IgD-negative memory B cell (primary cell): ENCODE results near the gene DDIAS. TPM values are rescaled to one million over a fixed set of nuclear protein-coding genes. Genes with fewer than 3 reads are reported as not detected.
"Not testable (repeated sequence)": the region's sequence is repeated elsewhere in the genome, so short reads cannot be mapped to it uniquely, and the experiment has no call there.

ENCODE experiments used
- H3K27ac Mint-ChIP-seq, 3 donors: one replicate each; pipeline ENCODE4 v1.8.0; 2020 to 2022; ENCODE audit warnings: mild to moderate bottlenecking in 3 of 3, mixed read lengths in 3 of 3, moderate library complexity in 1 of 3
- H3K27me3 Mint-ChIP-seq: one replicate; pipeline ENCODE4 v1.8.0; 2021; ENCODE audit warnings: mixed read lengths
- H3K36me3 Mint-ChIP-seq: one replicate; pipeline ENCODE4 v1.8.0; 2020; ENCODE audit warnings: mild to moderate bottlenecking, mixed read lengths
- H3K4me1 Mint-ChIP-seq, 3 donors: one replicate each; pipeline ENCODE4 v1.8.0; 2020 to 2022; ENCODE audit warnings: mixed read lengths in 3 of 3, mild to moderate bottlenecking in 1 of 3
- H3K4me3 Mint-ChIP-seq, 4 donors: one replicate each; pipeline ENCODE4 v1.8.0; 2020 to 2022; ENCODE audit warnings: mild to moderate bottlenecking in 4 of 4, mixed read lengths in 4 of 4, moderate library complexity in 3 of 4
- H3K9me3 Mint-ChIP-seq, 3 donors: one replicate each; pipeline ENCODE4 v1.8.0; 2020 to 2021; ENCODE audit warnings: mixed read lengths in 3 of 3, mild to moderate bottlenecking in 1 of 3
- polyA plus RNA-seq: library from polyadenylated mRNA; unstranded; fragments of 300-500 nt; fragmentation: Illumina TruSeq; gene quantifications from one replicate; pipeline ENCODE4 v1.2.3, GENCODE V29; 2021

DDIAS gene
- polyA plus RNA-seq, 1 donor from 2014 or later: 1.7 TPM

DNA sequence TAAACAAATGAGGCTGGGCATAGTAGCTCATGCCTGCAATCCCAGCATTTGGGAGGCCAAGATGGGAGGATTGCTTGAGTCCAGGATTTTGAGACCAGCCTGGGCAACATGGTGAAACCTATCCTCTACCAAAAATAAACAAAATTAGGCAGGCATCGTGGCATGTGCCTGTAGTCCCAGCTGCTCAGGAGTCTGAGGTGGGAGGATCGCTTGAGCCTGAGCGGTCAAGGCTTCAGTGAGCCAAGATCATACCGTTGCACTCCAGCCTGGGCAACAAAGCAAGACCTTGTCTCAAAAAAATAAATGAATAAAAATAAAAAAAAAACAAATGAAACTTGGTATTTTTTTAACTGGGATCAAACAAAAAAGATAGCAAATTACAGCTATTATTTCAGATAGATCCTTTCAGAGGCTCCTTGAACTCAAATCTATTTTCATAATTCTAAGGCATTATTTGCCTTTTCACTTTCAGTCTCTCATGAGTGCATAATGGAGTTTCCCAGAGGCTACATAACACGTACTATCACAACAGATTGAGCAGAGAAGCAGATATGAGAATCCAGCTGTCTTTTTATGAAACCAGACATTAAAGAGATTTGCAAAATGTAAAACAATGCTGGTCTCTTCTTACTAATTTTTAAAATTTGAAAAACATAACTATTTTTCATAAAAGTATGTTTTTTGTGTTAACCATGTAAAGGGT is 23.1 kb downstream of the DDIAS start:
- Mint-ChIP-seq H3K4me3 (no peak overlapping the region), H3K36me3 (peaks cover 3% of the 10 kb centered on the region), H3K27ac (no peak overlapping the region), H3K9me3 (peaks cover 0 to 2% (median 0%) of the 10 kb centered on the region in 3 donors), H3K27me3 (peaks cover 2% of the 10 kb centered on the region), H3K4me1 (peaks cover 50 to 54% (median 52%) of the 10 kb centered on the region in 3 donors)

- Mint-ChIP-seq H3K4me3 (peak overlapping the region in 2 of 4 donors; percentile 38 to 85), H3K27ac (peak overlapping the region in 1 of 3 donors; percentile 25), H3K9me3 (no peaks in the 10 kb centered on the region), H3K27me3 (no peaks in the 10 kb centered on the region), H3K36me3 (no peaks in the 10 kb centered on the region), H3K4me1 (peaks cover 39 to 53% (median 49%) of the 10 kb centered on the region in 3 donors)
These were observed 25.8 kb downstream of the DDIAS start for GRCh38 chr11:82927264-82927880.

DNA sequence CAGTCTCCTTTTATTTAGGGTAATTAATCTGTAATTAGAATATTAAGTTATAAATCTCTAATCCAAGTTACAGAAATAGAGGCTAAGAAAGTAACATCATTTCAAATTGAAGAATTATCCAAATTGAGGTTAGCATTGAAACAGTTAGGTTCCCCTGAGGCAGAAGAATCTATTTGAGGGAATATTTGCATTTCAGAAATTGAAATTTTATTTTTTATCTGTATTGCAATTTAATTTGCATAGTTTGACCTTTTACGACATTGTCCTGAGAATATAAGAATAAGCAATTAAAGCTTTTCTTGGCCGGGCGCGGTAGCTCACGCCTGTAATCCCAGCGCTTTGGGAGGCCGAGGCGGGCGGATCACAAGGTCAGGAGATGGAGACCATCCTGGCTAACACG is 27.6 kb downstream of the DDIAS start:
- Mint-ChIP-seq H3K36me3 (peaks cover 2% of the 10 kb centered on the region), H3K27ac (peak overlapping the region in 1 of 3 donors; percentile 69), H3K9me3 (no peaks in the 10 kb centered on the region), H3K4me3 (peak overlapping the region in 2 of 4 donors; percentile 83 to 88), H3K27me3 (no peaks in the 10 kb centered on the region), H3K4me1 (peaks cover 29 to 47% (median 37%) of the 10 kb centered on the region in 3 donors)

DNA sequence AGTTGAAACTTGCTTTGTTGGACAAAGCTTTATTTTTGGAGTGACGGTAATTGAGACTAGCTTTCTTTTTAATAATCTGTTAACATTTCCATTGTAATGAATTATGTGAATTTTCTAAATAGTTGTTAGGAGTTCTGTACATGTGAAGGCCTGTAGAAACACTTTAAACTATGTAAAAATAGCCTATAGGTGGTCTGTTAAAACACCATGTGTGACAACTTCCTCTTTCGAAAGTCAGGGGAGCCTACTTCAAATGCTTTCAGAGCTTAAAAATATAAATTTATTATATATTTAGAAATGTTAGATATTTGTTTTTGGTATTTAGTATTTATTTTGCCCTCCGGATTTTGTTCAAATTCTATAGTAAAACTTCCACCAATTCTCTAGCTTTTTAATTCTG is 28.7 kb downstream of the DDIAS start:
- peaks cover 2% of the 10 kb centered on the region for H3K36me3 Mint-ChIP-seq
- peak overlapping the region in 2 of 3 donors; percentile 69 to 79 for H3K27ac Mint-ChIP-seq
- H3K4me1 Mint-ChIP-seq: peaks cover 26 to 46% (median 32%) of the 10 kb centered on the region in 3 donors
- H3K4me3 Mint-ChIP-seq: peak overlapping the region in 3 of 4 donors; percentile 30 to 88 (median 83)
- no peaks in the 10 kb centered on the region for H3K27me3 Mint-ChIP-seq
- H3K9me3 Mint-ChIP-seq: no peaks in the 10 kb centered on the region

- Mint-ChIP-seq H3K27ac (no peak overlapping the region), H3K4me1 (peaks cover 26 to 46% (median 32%) of the 10 kb centered on the region in 3 donors), H3K27me3 (no peaks in the 10 kb centered on the region), H3K9me3 (no peaks in the 10 kb centered on the region), H3K36me3 (peaks cover 2% of the 10 kb centered on the region), H3K4me3 (peak overlapping the region in 2 of 4 donors; percentile 54 to 75)
These were observed 29.2 kb downstream of the DDIAS start for GRCh38 chr11:82930734-82931133.

DNA sequence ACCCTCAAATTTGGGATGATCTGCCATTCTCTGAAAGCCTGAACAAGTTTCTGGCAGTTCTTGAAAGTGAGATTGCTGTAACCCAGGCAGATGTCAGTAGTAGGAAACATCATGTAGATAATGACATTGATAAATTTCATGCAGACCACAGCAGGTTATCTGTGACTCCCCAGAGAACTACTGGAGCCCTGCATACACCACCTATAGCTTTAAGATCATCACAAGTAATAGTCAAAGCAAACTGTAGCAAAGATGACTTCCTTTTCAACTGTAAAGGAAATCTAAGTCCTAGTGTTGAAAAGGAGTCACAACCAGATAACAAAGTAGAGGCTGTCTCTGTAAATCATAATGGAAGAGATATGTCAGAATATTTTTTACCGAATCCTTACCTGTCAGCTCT is 31.0 kb downstream of the DDIAS start:
- Mint-ChIP-seq H3K9me3 (no peaks in the 10 kb centered on the region), H3K27me3 (no peaks in the 10 kb centered on the region), H3K36me3 (peaks cover 2% of the 10 kb centered on the region), H3K4me3 (no peak overlapping the region), H3K27ac (peak overlapping the region in 1 of 3 donors; percentile 39), H3K4me1 (peaks cover 20 to 39% (median 27%) of the 10 kb centered on the region in 3 donors)

GRCh38 chr11:82936261-82936660 is 34.7 kb downstream of the DDIAS start:
- Mint-ChIP-seq H3K4me1 (peaks cover 7 to 15% (median 8%) of the 10 kb centered on the region in 3 donors), H3K27ac (no peak overlapping the region), H3K4me3 (no peak overlapping the region), H3K36me3 (peaks cover 4% of the 10 kb centered on the region), H3K27me3 (no peaks in the 10 kb centered on the region), H3K9me3 (peaks cover 0 to 7% (median 3%) of the 10 kb centered on the region in 3 donors)

GRCh38 chr11:82937554-82937953 is 36.0 kb downstream of the DDIAS start:
- Mint-ChIP-seq H3K27ac (no peak overlapping the region), H3K4me3 (no peak overlapping the region), H3K36me3 (peaks cover 7% of the 10 kb centered on the region), H3K9me3 (peaks cover 0 to 13% (median 3%) of the 10 kb centered on the region in 3 donors), H3K27me3 (no peaks in the 10 kb centered on the region), H3K4me1 (peaks cover under 1 to 5% (median 3%) of the 10 kb centered on the region in 3 donors)

- Mint-ChIP-seq H3K36me3 (peaks cover 5% of the 10 kb centered on the region), H3K27ac (peak overlapping the region in 1 of 3 donors; percentile 37), H3K27me3 (no peaks in the 10 kb centered on the region), H3K4me1 (peaks cover 0 to 2% (median 0%) of the 10 kb centered on the region in 3 donors), H3K9me3 (peaks cover 0 to 13% (median 3%) of the 10 kb centered on the region in 3 donors), H3K4me3 (no peak overlapping the region)
These were observed 37.9 kb downstream of the DDIAS start for GRCh38 chr11:82939456-82939855.

- no peak overlapping the region for H3K27ac Mint-ChIP-seq
- H3K27me3 Mint-ChIP-seq: no peaks in the 10 kb centered on the region
- peaks cover 5% of the 10 kb centered on the region for H3K36me3 Mint-ChIP-seq
- no peak overlapping the region for H3K4me3 Mint-ChIP-seq
- H3K9me3 Mint-ChIP-seq: peaks cover 2 to 13% (median 3%) of the 10 kb centered on the region in 3 donors
- peaks cover 2 to 15% (median 4%) of the 10 kb centered on the region in 3 donors for H3K4me1 Mint-ChIP-seq
These were observed 40.8 kb downstream of the DDIAS start for GRCh38 chr11:82942376-82942775.

DNA sequence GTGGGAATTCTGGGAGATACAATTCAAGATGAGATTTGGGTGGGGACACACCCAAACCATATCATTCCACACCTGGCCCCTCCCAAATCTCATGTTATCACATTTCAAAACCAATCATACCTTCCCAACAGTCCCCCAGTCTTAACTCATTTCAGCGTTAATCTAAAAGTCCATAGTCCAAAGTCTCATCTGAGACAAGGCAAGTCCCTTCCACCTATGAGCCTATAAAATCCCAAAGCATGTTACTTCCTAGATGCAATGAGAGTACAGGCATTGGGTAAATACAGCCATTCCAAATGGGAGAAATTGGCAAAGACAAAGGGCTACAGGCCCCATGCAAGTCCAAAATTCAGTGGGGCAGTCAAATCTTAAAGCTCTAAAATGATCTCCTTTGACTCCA is 41.9 kb downstream of the DDIAS start:
- H3K4me3 Mint-ChIP-seq, H3K27me3 Mint-ChIP-seq, H3K36me3 Mint-ChIP-seq, H3K27ac Mint-ChIP-seq: not testable (repeated sequence)
- peaks cover 2 to 15% (median 4%) of the 10 kb centered on the region in 3 donors for H3K4me1 Mint-ChIP-seq
- H3K9me3 Mint-ChIP-seq: peaks cover 2 to 13% (median 3%) of the 10 kb centered on the region in 3 donors

DNA sequence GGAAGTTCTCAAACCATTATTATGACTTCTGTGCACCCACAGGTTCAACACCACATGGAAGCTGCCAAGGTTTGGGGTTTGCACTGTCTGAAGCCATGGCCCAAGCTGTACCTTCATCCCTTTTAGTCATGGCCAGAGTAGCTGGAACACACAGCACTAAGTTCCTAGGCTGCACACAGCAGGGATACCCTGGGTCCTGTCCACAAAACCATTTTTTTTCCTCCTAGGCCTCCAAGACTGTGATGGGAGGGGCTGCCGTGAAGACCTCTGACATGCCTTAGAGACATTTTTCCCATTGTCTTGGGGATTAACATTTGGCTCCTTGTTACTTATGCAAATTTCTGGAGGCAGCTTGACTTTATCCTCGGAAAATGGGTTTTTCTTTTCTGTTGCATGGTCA is 42.7 kb downstream of the DDIAS start:
- Mint-ChIP-seq H3K27me3 (no peaks in the 10 kb centered on the region), H3K36me3 (peaks cover 5% of the 10 kb centered on the region), H3K4me3 (no peak overlapping the region), H3K9me3 (peaks cover 2 to 13% (median 3%) of the 10 kb centered on the region in 3 donors), H3K27ac (no peak overlapping the region), H3K4me1 (peaks cover 2 to 15% (median 4%) of the 10 kb centered on the region in 3 donors)

DNA sequence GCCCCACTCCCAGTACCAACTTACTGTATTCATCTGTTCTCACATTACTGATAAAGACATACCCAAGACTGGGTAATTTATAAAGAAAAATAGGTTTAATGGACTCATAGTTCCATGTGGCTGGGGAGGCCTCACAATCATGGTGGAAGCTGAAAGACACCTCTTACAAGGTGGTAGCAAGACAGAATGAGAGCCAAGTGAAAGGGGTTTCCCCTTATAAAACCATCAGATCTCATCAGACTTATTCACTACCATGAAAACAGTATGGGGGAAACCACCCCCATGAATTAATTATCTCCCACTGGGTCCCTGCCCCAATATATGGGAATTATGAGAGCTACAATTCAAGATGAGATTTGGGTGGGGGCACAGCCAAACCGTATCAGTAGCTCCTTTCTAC is 43.5 kb downstream of the DDIAS start:
- H3K9me3 Mint-ChIP-seq: peaks cover 2 to 13% (median 3%) of the 10 kb centered on the region in 3 donors
- H3K36me3 Mint-ChIP-seq, H3K27ac Mint-ChIP-seq, H3K27me3 Mint-ChIP-seq, H3K4me3 Mint-ChIP-seq: not testable (repeated sequence)
- peaks cover 2 to 15% (median 4%) of the 10 kb centered on the region in 3 donors for H3K4me1 Mint-ChIP-seq

GRCh38 chr11:82945682-82946081 is 44.1 kb downstream of the DDIAS start:
- Mint-ChIP-seq H3K36me3 (peaks cover 4% of the 10 kb centered on the region), H3K4me3 (no peak overlapping the region), H3K4me1 (peaks cover 2 to 15% (median 4%) of the 10 kb centered on the region in 3 donors), H3K27me3 (no peaks in the 10 kb centered on the region), H3K27ac (no peak overlapping the region), H3K9me3 (peaks cover 2 to 12% (median 2%) of the 10 kb centered on the region in 3 donors)

GRCh38 chr11:82949352-82949751 is 47.8 kb downstream of the DDIAS start:
- H3K27me3 Mint-ChIP-seq: no peaks in the 10 kb centered on the region
- H3K4me1 Mint-ChIP-seq: peaks cover 12 to 29% (median 19%) of the 10 kb centered on the region in 3 donors
- no peak overlapping the region for H3K4me3 Mint-ChIP-seq
- peaks cover 7 to 18% (median 12%) of the 10 kb centered on the region in 3 donors for H3K9me3 Mint-ChIP-seq
- H3K36me3 Mint-ChIP-seq: peaks cover 13% of the 10 kb centered on the region
- no peak overlapping the region for H3K27ac Mint-ChIP-seq
